Omental fat pad (tissue), 4 donors: ENCODE measurements around the gene SYNGR4. TPM values are rescaled to one million over a fixed set of nuclear protein-coding genes. Genes with fewer than 3 reads are reported as not detected.

Source experiments
- ATAC-seq: fragments of 150-250 bp; one replicate; pipeline ENCODE4 v1.9.1; 2016; ENCODE audit warnings: mild to moderate bottlenecking, moderate library complexity; ENCODE audit not compliant: low FRiP score
- DNase-seq: peaks from one replicate; pipeline ENCODE4 v3.0.0-alpha.2; 2019; ENCODE audit warnings: low spot score
- total RNA-seq, 4 donors: library from RNA; depleted of rRNA; stranded (reverse); fragments of >200 nt; gene quantifications; one replicate each; pipeline ENCODE4 v1.1.0, GENCODE V29; 2016
- TF ChIP-seq, protein P1 (sequence below), 3 donors: fragments of 450-650 bp; IDR thresholded peaks; one replicate each; pipeline ENCODE4 v1.5.1; 2016 to 2017; ENCODE audit warnings: antibody characterized with exemption in 3 of 3, mild to moderate bottlenecking in 3 of 3, moderate library complexity in 2 of 3

Gene SYNGR4
- total RNA-seq, 4 donors from 2014 or later: not detected

DNA sequence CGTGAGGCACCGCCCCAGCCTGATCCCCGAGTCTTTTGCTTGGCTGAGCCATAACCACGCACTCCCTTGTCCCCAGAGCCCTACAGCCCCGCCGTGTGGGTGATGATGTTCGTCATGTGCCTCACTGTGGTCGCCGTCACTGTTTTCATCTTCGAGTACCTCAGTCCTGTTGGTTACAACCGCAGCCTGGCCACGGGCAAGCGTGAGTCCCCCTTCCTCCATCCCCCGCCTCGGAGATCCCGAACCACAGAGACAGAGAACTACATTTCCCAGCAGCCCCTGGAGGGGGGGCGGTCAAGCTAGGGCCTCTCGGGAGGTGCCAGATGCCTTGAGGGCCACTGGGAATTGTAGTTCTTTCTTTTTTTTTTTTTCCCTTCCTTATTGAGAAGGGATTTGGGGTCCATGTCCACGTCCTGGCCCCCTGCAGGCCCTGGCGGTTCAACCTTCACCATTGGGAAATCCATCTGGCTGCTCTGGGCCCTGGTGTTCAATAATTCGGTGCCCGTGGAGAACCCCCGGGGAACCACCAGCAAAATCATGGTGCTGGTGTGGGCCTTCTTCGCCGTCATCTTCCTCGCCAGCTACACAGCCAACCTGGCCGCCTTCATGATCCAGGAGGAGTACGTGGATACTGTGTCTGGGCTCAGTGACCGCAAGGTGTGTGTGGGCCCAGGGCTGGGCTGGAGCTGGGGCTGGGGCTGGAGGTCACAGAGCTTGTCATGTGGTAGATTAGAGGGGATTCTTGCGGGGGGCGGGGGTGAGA is 55.2 kb downstream of the SYNGR4 start:
- no peak for DNase-seq
- TF ChIP-seq, protein P1, sequence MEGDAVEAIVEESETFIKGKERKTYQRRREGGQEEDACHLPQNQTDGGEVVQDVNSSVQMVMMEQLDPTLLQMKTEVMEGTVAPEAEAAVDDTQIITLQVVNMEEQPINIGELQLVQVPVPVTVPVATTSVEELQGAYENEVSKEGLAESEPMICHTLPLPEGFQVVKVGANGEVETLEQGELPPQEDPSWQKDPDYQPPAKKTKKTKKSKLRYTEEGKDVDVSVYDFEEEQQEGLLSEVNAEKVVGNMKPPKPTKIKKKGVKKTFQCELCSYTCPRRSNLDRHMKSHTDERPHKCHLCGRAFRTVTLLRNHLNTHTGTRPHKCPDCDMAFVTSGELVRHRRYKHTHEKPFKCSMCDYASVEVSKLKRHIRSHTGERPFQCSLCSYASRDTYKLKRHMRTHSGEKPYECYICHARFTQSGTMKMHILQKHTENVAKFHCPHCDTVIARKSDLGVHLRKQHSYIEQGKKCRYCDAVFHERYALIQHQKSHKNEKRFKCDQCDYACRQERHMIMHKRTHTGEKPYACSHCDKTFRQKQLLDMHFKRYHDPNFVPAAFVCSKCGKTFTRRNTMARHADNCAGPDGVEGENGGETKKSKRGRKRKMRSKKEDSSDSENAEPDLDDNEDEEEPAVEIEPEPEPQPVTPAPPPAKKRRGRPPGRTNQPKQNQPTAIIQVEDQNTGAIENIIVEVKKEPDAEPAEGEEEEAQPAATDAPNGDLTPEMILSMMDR (IDR thresholded peaks at IDR 0.05): no peak
- no peak for ATAC-seq

DNA sequence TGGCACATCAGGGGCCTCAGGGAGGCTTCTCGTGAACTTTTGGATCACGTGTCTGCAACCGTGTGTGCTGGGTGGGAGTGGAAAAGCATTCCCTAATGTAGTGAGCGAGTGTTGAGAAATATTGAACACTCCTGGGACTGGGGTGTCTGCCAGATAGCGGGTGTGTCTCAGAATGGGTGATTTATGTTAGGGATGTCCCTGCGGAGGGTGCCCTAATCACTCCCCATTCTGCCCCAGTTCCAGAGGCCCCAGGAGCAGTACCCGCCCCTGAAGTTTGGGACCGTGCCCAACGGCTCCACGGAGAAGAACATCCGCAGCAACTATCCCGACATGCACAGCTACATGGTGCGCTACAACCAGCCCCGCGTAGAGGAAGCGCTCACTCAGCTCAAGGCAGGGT is 57.4 kb downstream of the SYNGR4 start:
- DNase-seq: no peak
- TF ChIP-seq, protein P1 (IDR thresholded peaks at IDR 0.05): no peak
- peak; percentile 80 for ATAC-seq

DNA sequence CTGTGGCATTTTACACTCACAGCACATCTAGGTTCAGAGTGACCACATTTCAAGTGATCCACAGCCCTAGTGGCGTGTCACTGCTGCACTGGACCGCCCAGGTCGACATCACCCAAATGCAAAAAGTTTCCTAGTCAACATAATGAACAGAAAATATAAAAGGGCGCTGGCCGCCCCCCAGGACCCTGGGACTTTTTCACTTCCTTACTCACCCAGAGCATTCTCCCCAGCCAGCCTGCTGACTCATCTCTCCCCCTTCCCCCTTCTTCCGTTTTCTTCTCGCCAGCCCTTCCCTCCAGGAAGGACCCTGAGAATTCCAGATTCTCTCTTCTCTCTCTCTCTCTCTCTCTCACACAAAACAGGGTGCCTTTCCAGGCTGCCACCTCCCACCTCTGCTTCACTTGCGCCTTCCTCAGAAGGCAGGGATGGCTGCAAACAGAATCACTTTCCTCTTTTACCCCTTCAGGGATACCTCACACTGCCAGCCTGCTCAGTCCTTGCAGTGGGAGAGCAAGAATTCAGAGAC is 60.6 kb downstream of the SYNGR4 start:
- TF ChIP-seq, protein P1 (IDR thresholded peaks at IDR 0.05): no peak
- DNase-seq: no peak
- peak; percentile 59 for ATAC-seq

Other genes with a start within 250 kb of the SYNGR4 start
- gene LIG1, start 194.0 kb upstream of the SYNGR4 start, total RNA-seq: 10 to 100 TPM in 1 of 4 donors, 1 to 10 TPM in 3; 6.1 to 10.9 (median 7.3) TPM
- 1 to 10 TPM; 1.5 to 3.3 (median 2.0) TPM for gene ZSWIM9, start 193.7 kb upstream of the SYNGR4 start, total RNA-seq
- 100 to 1,000 TPM in 1 of 4 donors, 10 to 100 TPM in 3; 28.3 to 144 (median 46.6) TPM for gene CARD8, start 108.5 kb upstream of the SYNGR4 start, total RNA-seq
- under 1 TPM in 1 of 4 donors, not detected in 3; 0.47 TPM for gene ZNF114, start 94.3 kb upstream of the SYNGR4 start, total RNA-seq
- gene EMP3, start 38.8 kb upstream of the SYNGR4 start, total RNA-seq: 100 to 1,000 TPM in 1 of 4 donors, 10 to 100 TPM in 3; 48.6 to 173 (median 58.9) TPM
- 10 to 100 TPM in 1 of 4 donors, 1 to 10 TPM in 3; 2.0 to 11.5 (median 5.1) TPM for gene TMEM143, start 427 bp upstream of the SYNGR4 start, total RNA-seq
- 100 to 1,000 TPM in 1 of 4 donors, 10 to 100 TPM in 3; 72.2 to 102 (median 75.3) TPM for gene KDELR1, start 27.2 kb downstream of the SYNGR4 start, total RNA-seq
- under 1 TPM; 0.12 to 0.63 (median 0.33) TPM for gene GRIN2D, start 29.3 kb downstream of the SYNGR4 start, total RNA-seq
- 10 to 100 TPM; 19.5 to 90.5 (median 31.5) TPM for gene GRWD1, start 81.6 kb downstream of the SYNGR4 start, total RNA-seq
- 1 to 10 TPM in 2 of 4 donors, under 1 TPM in 2; 0.56 to 2.2 (median 1.1) TPM for gene KCNJ14, start 91.2 kb downstream of the SYNGR4 start, total RNA-seq
- gene CYTH2, start 105.0 kb downstream of the SYNGR4 start, total RNA-seq: 10 to 100 TPM; 19.2 to 49.7 (median 26.8) TPM
- gene LMTK3, start 147.5 kb downstream of the SYNGR4 start, total RNA-seq: under 1 TPM; 0.12 to 0.47 (median 0.39) TPM
- not detected for gene SULT2B1, start 187.8 kb downstream of the SYNGR4 start, total RNA-seq
- not detected for gene SPACA4, start 242.4 kb downstream of the SYNGR4 start, total RNA-seq